Upper lobe of right lung (tissue), 1 donor: ENCODE data around the gene PRKRIP1. TPM values are rescaled to one million over a fixed set of nuclear protein-coding genes. Genes with fewer than 3 reads are reported as not detected.

Experiments
- ATAC-seq: fragments of 200-7000 bp; cut with Tn5 transposase; one replicate; pipeline ENCODE4 v1.9.1; 2020; ENCODE audit warnings: mild to moderate bottlenecking, moderate library complexity
- DNase-seq: peaks from one replicate; pipeline ENCODE4 v3.0.0-alpha.2; 2020
- H3K27ac ChIP-seq: fragments of 200-600 bp; one replicate; pipeline ENCODE4 v1.8.0; 2022
- H3K27me3 ChIP-seq: fragments of 200-600 bp; one replicate; pipeline ENCODE4 v1.8.0; 2022; ENCODE audit warnings: mild to moderate bottlenecking
- H3K36me3 ChIP-seq: fragments of 200-600 bp; one replicate; pipeline ENCODE4 v1.8.0; 2022
- H3K4me1 ChIP-seq: fragments of 200-600 bp; one replicate; pipeline ENCODE4 v1.8.0; 2022
- H3K4me3 ChIP-seq: fragments of 200-600 bp; one replicate; pipeline ENCODE4 v1.8.0; 2022; ENCODE audit warnings: mild to moderate bottlenecking
- H3K9me3 ChIP-seq: fragments of 200-600 bp; one replicate; pipeline ENCODE4 v1.8.0; 2022
- CTCF ChIP-seq: fragments of 200-600 bp; IDR thresholded peaks from one replicate; pipeline ENCODE4 v1.8.0; 2022; ENCODE audit warnings: antibody characterized with exemption
- intact Hi-C: fragments of 100-400 bp; cut with DNase I; formaldehyde crosslinking; loops from one replicate; pipeline ENCODE4 v1.11.0; 2022
- total RNA-seq: library from RNA; stranded (reverse); fragmentation: NEBNext Ultra II Directional; extraction: Animal tissue kit (Norgen Biotek cat#: 25700); gene quantifications from one replicate; pipeline ENCODE4 v1.2.1, GENCODE V29; 2021
- donor health status: DM: no; HTN: yes; CAD: no; lungs with severe emphysema.

PRKRIP1 gene
- total RNA-seq, 1 donor from 2014 or later = 21.9 TPM

GRCh38 chr7:102424787-102425218, 28.6 kb downstream of the PRKRIP1 start:
- TF ChIP-seq CTCF = no peak
- peaks cover 24% of the 10 kb centered on the region for H3K36me3 ChIP-seq
- ATAC-seq = peak; percentile 51
- no peaks in the 10 kb centered on the region for H3K27me3 ChIP-seq
- H3K27ac ChIP-seq = no peak overlapping the region
- intact Hi-C loops = no loop called here
- peak; percentile 76 for DNase-seq
- H3K4me1 ChIP-seq = no peaks in the 10 kb centered on the region
- H3K4me3 ChIP-seq = no peak overlapping the region
- no peaks in the 10 kb centered on the region for H3K9me3 ChIP-seq

- no peaks in the 10 kb centered on the region for H3K9me3 ChIP-seq
- intact Hi-C loops = no loop called here
- H3K4me3 ChIP-seq = peak overlapping the region; percentile 12
- H3K36me3 ChIP-seq = peaks cover 17% of the 10 kb centered on the region
- H3K27ac ChIP-seq = peak overlapping the region; percentile 84
- H3K4me1 ChIP-seq = no peaks in the 10 kb centered on the region
- no peak for TF ChIP-seq CTCF
- DNase-seq (peak; percentile 87), ATAC-seq (peak; percentile 82)
- H3K27me3 ChIP-seq = no peaks in the 10 kb centered on the region
Measured at GRCh38 chr7:102425639-102426267, 29.6 kb downstream of the PRKRIP1 start.

- intact Hi-C loops = no loop called here
- H3K36me3 ChIP-seq = peaks cover 12% of the 10 kb centered on the region
- no peaks in the 10 kb centered on the region for H3K27me3 ChIP-seq
- peak; percentile 69 for ATAC-seq
- peak overlapping the region; percentile 84 for H3K27ac ChIP-seq
- peaks cover 3% of the 10 kb centered on the region for H3K4me1 ChIP-seq
- TF ChIP-seq CTCF = no peak
- peak; percentile 74 for DNase-seq
- H3K9me3 ChIP-seq = no peaks in the 10 kb centered on the region
- peak overlapping the region; percentile 12 for H3K4me3 ChIP-seq
Measured at GRCh38 chr7:102426268-102427018, 30.3 kb downstream of the PRKRIP1 start.

- no peak overlapping the region for H3K4me3 ChIP-seq
- TF ChIP-seq CTCF = no peak
- H3K4me1 ChIP-seq = peaks cover 9% of the 10 kb centered on the region
- DNase-seq = no peak
- no peaks in the 10 kb centered on the region for H3K9me3 ChIP-seq
- ATAC-seq = no peak
- H3K36me3 ChIP-seq = peaks cover 12% of the 10 kb centered on the region
- intact Hi-C loops = no loop called here
- peak overlapping the region; percentile 84 for H3K27ac ChIP-seq
- H3K27me3 ChIP-seq = no peaks in the 10 kb centered on the region
Measured at GRCh38 chr7:102427019-102427405, 30.8 kb downstream of the PRKRIP1 start.

GRCh38 chr7:102429141-102429899, 33.2 kb downstream of the PRKRIP1 start:
- Histone ChIP-seq H3K36me3 (peaks cover 12% of the 10 kb centered on the region), H3K4me3 (no peak overlapping the region), H3K27me3 (no peaks in the 10 kb centered on the region), H3K27ac (no peak overlapping the region), H3K4me1 (peaks cover 14% of the 10 kb centered on the region), H3K9me3 (no peaks in the 10 kb centered on the region)
- ATAC-seq (no peak), DNase-seq (no peak)
- no peak for TF ChIP-seq CTCF
- intact Hi-C loops = no loop called here
